Fibroblast of lung (primary cell): Measurements from ENCODE around the gene SORBS1. TPM values are rescaled to one million over a fixed set of nuclear protein-coding genes. Genes with fewer than 3 reads are reported as not detected.

Experiments
- DNase-seq, 2 donors: peaks; one replicate each; pipeline versions ENCODE4 v3.0.0 to v3.0.0-alpha.2; 2010; ENCODE audit warnings: low read depth in 2 of 2
- H2AFZ ChIP-seq: 2 replicates; pipeline ENCODE4 v1.5.1; 2012; ENCODE audit warnings: low read length, control low read depth, inconsistent platforms
- H3K27ac ChIP-seq: 2 replicates; pipeline ENCODE4 v1.5.1; 2011; ENCODE audit warnings: low read length, control low read depth; ENCODE audit not compliant: insufficient read depth
- H3K27me3 ChIP-seq: 2 replicates; pipeline ENCODE4 v1.5.1; 2011; ENCODE audit warnings: mild to moderate bottlenecking, low read length; ENCODE audit not compliant: control insufficient read depth, insufficient read depth
- H3K36me3 ChIP-seq: 2 replicates; pipeline ENCODE4 v1.5.1; 2011; ENCODE audit warnings: low read length; ENCODE audit not compliant: control insufficient read depth, insufficient read depth
- H3K4me1 ChIP-seq: 2 replicates; pipeline ENCODE4 v1.5.1; 2011; ENCODE audit warnings: low read length; ENCODE audit not compliant: control insufficient read depth, insufficient read depth; ENCODE audit errors: extremely low read depth
- H3K4me2 ChIP-seq: 2 replicates; pipeline ENCODE4 v1.5.1; 2011; ENCODE audit warnings: low read length, control low read depth; ENCODE audit not compliant: insufficient read depth; ENCODE audit errors: extremely low read depth
- H3K4me3 ChIP-seq, 4 experiments: fragments of 200-600 bp in 1 of 4; sonication (generic) in 1 of 4; replicated peaks in 1 of 4; 2 replicates each; pipeline ENCODE4 v1.5.1; 2011 to 2016; ENCODE audit warnings: low read length in 4 of 4, low read depth in 3 of 4, mild to moderate bottlenecking in 3 of 4, control low read depth in 2 of 4, inconsistent platforms in 1 of 4, mixed read lengths in 1 of 4; ENCODE audit not compliant: insufficient read depth in 1 of 4; ENCODE audit errors: control extremely low read depth in 1 of 4
- H3K79me2 ChIP-seq: 2 replicates; pipeline ENCODE4 v1.5.1; 2012; ENCODE audit warnings: mild to moderate bottlenecking, low read length, inconsistent platforms; ENCODE audit not compliant: control insufficient read depth, insufficient read depth
- H3K9ac ChIP-seq: 2 replicates; pipeline ENCODE4 v1.5.1; 2011; ENCODE audit warnings: mild to moderate bottlenecking, low read length, control low read depth; ENCODE audit not compliant: insufficient read depth
- H3K9me3 ChIP-seq: 2 replicates; pipeline ENCODE4 v1.5.1; 2012; ENCODE audit warnings: low read depth, low read length; ENCODE audit not compliant: control insufficient read depth, insufficient read depth
- H4K20me1 ChIP-seq: 2 replicates; pipeline ENCODE4 v1.5.1; 2011; ENCODE audit warnings: low read length; ENCODE audit not compliant: control insufficient read depth, insufficient read depth; ENCODE audit errors: extremely low read depth
- CTCF ChIP-seq, 2 donors: IDR thresholded peaks in 1 of 2; conservative IDR thresholded peaks in 1 of 2; 1 replicate in 1 of 2; 2 replicates in 1 of 2; pipeline ENCODE4 v1.5.1; 2011 to 2012; ENCODE audit warnings: low read length in 2 of 2, control low read depth in 1 of 2, inconsistent platforms in 1 of 2, low read depth in 1 of 2, mild to moderate bottlenecking in 1 of 2
- EZH2 ChIP-seq: IDR thresholded peaks from 2 replicates; pipeline ENCODE4 v1.5.1; 2012; ENCODE audit warnings: low read length, control low read depth, mild to moderate bottlenecking; ENCODE audit errors: missing control alignments
- polyA plus RNA-seq, 2 donors: library from polyadenylated mRNA; depleted of rRNA in 1 of 2; stranded (reverse) in 1 of 2; unstranded in 1 of 2; fragments of >200 nt; gene quantifications; 2 replicates each; pipeline ENCODE4 v1.2.1, GENCODE V29; 2011 to 2012; ENCODE audit warnings: missing spikeins in 1 of 2
- total RNA-seq: library from RNA; depleted of rRNA; stranded (reverse); fragments of >200 nt; gene quantifications from 2 replicates; pipeline ENCODE4 v1.2.1, GENCODE V29; 2014

SORBS1 gene
- total and polyA plus RNA-seq, 2 donors (not counting 1 experiment from before 2014, with no cell fraction given): 0.33 to 0.50 TPM

GRCh38 chr10:95408148-95408960, 152.8 kb downstream of the SORBS1 start:
- Histone ChIP-seq H3K27me3 (no peaks in the 10 kb centered on the region), H2AFZ (no peak overlapping the region), H3K4me2 (no peak overlapping the region), H3K4me3 (no peak overlapping the region), H3K79me2 (no peaks in the 10 kb centered on the region), H4K20me1 (no peaks in the 10 kb centered on the region), H3K27ac (no peak overlapping the region), H3K9ac (no peak overlapping the region), H3K4me1 (no peaks in the 10 kb centered on the region), H3K9me3 (no peaks in the 10 kb centered on the region), H3K36me3 (no peaks in the 10 kb centered on the region)
- TF ChIP-seq EZH2 (no peak), CTCF (conservative IDR thresholded peaks at IDR 0.05 in 1 of 2, IDR thresholded peaks at IDR 0.05 in 1 of 2; ENCODE audit: low read depth in 1 of 2, low read length in 2 of 2) (no peak)
- DNase-seq: no peak

GRCh38 chr10:95407546-95407945, 153.6 kb downstream of the SORBS1 start:
- H3K4me3 ChIP-seq: no peak overlapping the region
- no peaks in the 10 kb centered on the region for H3K27me3 ChIP-seq
- TF ChIP-seq EZH2: no peak
- no peak for TF ChIP-seq CTCF (conservative IDR thresholded peaks at IDR 0.05 in 1 of 2, IDR thresholded peaks at IDR 0.05 in 1 of 2; ENCODE audit: low read depth in 1 of 2, low read length in 2 of 2)
- H3K36me3 ChIP-seq: no peaks in the 10 kb centered on the region
- H3K79me2 ChIP-seq: no peaks in the 10 kb centered on the region
- no peak overlapping the region for H3K4me2 ChIP-seq
- no peak overlapping the region for H3K9ac ChIP-seq
- no peaks in the 10 kb centered on the region for H4K20me1 ChIP-seq
- no peak for DNase-seq
- no peak overlapping the region for H2AFZ ChIP-seq
- no peaks in the 10 kb centered on the region for H3K9me3 ChIP-seq
- H3K27ac ChIP-seq: no peak overlapping the region
- no peaks in the 10 kb centered on the region for H3K4me1 ChIP-seq

- TF ChIP-seq CTCF (conservative IDR thresholded peaks at IDR 0.05 in 1 of 2, IDR thresholded peaks at IDR 0.05 in 1 of 2; ENCODE audit: low read depth in 1 of 2, low read length in 2 of 2): no peak
- TF ChIP-seq EZH2: no peak
- Histone ChIP-seq H3K9ac (no peak overlapping the region), H3K9me3 (no peaks in the 10 kb centered on the region), H3K27ac (no peak overlapping the region), H3K4me1 (no peaks in the 10 kb centered on the region), H3K27me3 (no peaks in the 10 kb centered on the region), H2AFZ (no peak overlapping the region), H3K4me3 (no peak overlapping the region), H3K79me2 (no peaks in the 10 kb centered on the region), H4K20me1 (no peaks in the 10 kb centered on the region), H3K4me2 (no peak overlapping the region), H3K36me3 (no peaks in the 10 kb centered on the region)
- peak in 1 of 2 donors; percentile 26 for DNase-seq
Measured at GRCh38 chr10:95406651-95407280, 154.4 kb downstream of the SORBS1 start.
